Measurements from ENCODE around the gene RP2. TPM values are rescaled to one million over a fixed set of nuclear protein-coding genes. Genes with fewer than 3 reads are reported as not detected.
A peak's percentile ranks its signal among the peaks of the same experiment; 100 is the strongest.

RP2 gene
- total RNA-seq, 2 donors from 2014 or later: 10.6 to 13.1 TPM

- intact Hi-C loops (cut with DNase I): no loop called here
- DNase-seq (ENCODE audit: low spot score): peak; percentile 79
These were observed 76.0 kb downstream of the RP2 start for GRCh38 chrX:46912603-46913491.

- intact Hi-C loops (cut with DNase I): no loop called here
- DNase-seq (ENCODE audit: low spot score): no peak
These were observed 76.8 kb downstream of the RP2 start for GRCh38 chrX:46913667-46914066.

GRCh38 chrX:46916273-46916672 is 79.4 kb downstream of the RP2 start:
- DNase-seq (ENCODE audit: low spot score): no peak
- intact Hi-C loops (cut with DNase I): no loop called here

- intact Hi-C loops (cut with DNase I): no loop called here
- no peak for DNase-seq (ENCODE audit: low spot score)
These were observed 80.8 kb downstream of the RP2 start for GRCh38 chrX:46917622-46918021.

- DNase-seq (ENCODE audit: low spot score): no peak
- intact Hi-C loops (cut with DNase I): no loop called here
These were observed 81.6 kb downstream of the RP2 start for GRCh38 chrX:46918434-46918833.

DNA sequence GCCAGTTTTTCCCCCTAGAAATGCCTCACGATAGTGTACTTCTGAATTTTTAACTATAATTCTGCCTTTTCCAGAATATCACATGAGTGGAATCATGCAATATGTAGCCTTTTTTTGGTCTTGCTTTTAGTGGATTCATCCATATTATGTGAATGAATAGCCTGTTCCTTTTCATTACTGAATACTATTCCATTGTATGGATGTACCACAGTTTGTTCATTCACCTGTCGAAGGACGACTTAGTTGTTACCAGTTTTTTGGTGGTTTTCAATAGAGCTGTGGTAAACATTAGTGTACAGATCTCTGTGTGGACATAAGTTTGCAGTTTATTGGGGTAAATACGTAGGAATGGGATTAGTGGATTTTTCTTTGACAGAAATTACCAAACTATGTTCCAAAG is 83.4 kb downstream of the RP2 start:
- intact Hi-C loops (cut with DNase I): no loop called here
- DNase-seq (ENCODE audit: low spot score): no peak

DNA sequence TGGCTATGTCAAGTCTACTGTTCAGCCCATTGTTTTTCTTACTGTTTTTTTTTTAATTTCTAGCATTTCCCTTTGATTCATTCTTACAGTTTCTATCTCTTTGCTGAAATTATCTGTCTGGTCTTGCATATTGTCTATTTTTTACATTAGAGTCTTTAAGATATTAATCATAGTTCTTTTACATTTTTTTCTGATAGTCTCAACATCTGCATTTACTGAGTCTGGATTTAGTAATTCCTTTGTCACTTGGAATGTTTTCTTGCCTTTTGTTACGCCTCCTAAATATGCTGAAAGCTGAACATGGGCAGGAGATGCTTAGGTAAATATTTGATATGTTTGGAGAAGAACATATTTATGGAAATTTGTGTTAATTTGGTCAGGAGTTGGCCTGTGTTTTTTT is 85.8 kb downstream of the RP2 start:
- intact Hi-C loops (cut with DNase I): no loop called here
- DNase-seq (ENCODE audit: low spot score): no peak

DNA sequence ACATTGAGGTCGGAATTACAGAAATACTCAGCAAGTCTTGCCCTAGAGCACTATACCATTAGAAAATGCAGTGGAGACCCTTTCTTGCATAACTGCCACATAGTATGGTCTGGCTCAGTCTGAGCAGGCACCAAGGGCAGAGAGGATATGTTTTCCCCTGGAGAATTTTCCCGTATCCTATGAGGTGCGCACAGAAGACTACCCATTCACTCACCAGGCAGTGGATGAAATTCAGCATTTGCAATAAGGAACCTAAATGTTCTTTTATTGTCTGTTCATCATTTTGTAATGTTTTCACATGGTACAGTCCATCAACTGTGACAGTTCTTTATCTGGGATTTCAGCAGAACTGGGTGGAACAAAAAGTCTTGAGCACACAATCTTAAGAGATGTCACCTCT is 90.9 kb downstream of the RP2 start:
- no peak for DNase-seq (ENCODE audit: low spot score)
- intact Hi-C loops (cut with DNase I): no loop called here

DNA sequence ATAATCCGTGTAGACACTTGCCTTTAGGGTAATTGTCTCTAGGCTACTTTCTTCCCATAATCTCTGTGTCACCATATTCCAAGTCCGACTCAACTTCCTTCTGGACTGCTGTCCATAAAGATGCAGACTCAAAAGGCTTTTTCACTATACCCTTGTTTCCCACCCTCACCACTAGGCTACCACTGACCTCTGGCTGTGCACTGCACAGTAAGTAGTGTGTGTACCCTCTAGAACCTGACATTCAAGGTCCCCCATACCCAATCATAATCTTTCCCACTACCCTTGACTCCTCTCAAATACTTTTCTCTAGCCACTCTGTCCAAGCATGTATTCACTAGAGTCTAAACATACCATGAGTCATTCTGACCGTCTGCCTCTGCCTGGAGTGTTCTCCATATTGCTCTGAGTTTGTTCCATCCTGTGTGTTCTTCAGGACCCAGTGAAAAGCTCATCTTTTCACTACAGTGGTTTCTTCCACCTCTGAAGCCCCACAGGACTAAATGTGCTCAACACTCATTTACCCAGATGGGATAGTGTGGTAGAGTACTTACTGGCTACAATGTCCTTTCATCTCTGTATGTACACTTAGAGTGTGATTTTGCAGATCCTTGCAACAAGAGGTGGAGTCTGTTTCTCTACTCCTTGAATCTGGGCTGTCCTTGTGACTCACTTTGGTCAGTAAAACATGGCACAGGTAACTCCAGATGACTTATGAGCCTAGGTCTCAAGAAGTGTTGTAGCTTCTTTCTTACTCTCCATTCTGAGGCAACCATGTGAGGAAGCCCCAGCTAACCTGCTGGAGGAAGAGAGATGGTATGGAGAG is 92.8 kb downstream of the RP2 start:
- intact Hi-C loops (cut with DNase I): no loop called here
- no peak for DNase-seq (ENCODE audit: low spot score)

Other genes starting within 250 kb of the RP2 start
- gene SLC9A7, start 77.9 kb upstream of the RP2 start, total RNA-seq: 1 to 10 TPM; 1.8 to 1.9 TPM
- 1 to 10 TPM; 3.1 to 6.6 TPM for gene JADE3, start 75.4 kb downstream of the RP2 start, total RNA-seq
- gene RGN, start 241.4 kb downstream of the RP2 start, total RNA-seq: 10 to 100 TPM in 1 of 2 donors, 1 to 10 TPM in 1; 8.4 to 17.3 TPM

Measured in posterior vena cava (tissue), 2 donors.